Hematopoietic multipotent progenitor cell treated with erythropoietin and hydrocortisone succinate and interleukin-3 and kit ligand, for 15 days (in vitro differentiated cells): ENCODE data around the gene GSS.

Experiments
- DNase-seq: peaks from one replicate; pipeline ENCODE4 v3.0.0-alpha.2; 2015; ENCODE audit warnings: low spot score

Gene GSS

DNA sequence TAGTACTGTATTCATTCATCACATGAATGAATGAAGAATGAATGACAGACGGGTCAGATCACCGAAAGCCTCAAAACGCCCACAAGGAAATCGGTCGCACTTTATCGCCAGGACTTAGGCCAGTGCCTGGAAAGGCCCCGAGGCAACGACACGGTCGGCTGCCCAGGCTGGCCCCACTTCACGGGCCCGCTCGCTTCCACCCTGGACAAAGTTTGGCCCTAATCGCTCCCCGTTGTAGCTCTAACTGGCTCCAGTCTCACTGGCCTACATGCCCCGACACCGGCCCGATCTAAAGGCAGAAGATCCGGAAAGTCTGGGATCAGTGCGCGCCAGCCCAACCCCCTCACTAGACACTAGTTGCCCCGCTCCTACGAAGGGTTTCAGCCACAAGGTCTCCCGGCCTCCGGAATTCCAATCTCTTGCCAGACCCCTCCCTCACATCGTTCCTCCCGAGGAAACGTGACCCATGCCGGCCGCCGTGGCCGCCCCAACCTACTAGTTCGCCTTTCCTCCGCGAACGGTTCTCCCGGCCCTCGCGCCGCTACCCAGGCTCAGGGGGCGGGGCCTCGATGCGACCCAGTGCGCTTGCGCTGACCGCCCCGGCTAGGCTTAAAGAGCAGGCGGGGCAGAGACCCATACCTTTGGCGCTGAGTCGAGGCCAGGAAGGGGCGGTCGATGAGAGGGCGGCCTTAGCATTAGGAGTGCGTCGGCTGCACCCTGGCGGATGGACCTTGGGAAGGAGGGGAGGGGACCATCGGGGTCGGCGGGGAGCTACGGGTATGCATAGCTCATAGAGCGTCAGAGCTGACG is at the start of gene GSS, which contains the start of gene MYH7B:
Gene GSS, minus strand, starts transcription at position 576 of the 810 bp plus-strand sequence. CDS start 3,954 bp downstream, outside the sequence.
Gene MYH7B, plus strand, starts transcription at position 638 of the 810 bp plus-strand sequence. CDS start 22,138 bp downstream, outside the sequence.
- DNase-seq, result peak; percentile 92

DNA sequence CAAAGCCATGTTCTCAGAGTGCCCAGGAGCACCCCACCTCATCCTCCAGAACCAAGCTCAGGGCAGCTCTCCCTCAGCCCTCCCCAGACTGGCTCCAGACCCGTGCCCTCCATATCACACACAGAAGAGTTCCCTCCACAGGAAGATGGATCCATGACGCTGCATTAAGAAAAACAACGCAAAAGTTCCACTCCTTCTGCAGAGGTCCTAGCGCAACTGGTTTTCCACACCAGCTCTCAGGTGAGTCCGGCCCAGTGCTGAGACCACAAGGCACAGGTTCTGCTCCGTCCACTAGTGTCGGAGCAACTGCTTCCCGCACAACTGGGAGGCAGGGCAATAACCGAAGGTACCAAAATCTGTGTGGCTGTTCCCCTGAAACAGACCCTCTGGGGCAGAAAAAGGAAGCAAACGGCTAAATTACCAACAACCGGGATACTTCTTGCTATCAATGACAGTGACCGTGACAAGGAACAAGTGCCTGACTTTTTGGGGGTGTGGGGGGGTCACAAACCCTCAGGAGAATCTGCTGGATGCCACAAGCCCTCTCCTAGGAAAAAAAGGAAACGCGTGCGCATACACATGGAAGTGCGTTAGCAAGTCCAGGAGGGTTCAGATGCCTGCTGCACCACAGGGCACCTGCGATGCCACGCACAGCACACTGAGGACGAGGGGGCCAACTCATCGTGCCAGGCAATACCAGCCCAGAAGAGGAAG is 49.3 kb upstream of the GSS start:
- no peak for DNase-seq

DNA sequence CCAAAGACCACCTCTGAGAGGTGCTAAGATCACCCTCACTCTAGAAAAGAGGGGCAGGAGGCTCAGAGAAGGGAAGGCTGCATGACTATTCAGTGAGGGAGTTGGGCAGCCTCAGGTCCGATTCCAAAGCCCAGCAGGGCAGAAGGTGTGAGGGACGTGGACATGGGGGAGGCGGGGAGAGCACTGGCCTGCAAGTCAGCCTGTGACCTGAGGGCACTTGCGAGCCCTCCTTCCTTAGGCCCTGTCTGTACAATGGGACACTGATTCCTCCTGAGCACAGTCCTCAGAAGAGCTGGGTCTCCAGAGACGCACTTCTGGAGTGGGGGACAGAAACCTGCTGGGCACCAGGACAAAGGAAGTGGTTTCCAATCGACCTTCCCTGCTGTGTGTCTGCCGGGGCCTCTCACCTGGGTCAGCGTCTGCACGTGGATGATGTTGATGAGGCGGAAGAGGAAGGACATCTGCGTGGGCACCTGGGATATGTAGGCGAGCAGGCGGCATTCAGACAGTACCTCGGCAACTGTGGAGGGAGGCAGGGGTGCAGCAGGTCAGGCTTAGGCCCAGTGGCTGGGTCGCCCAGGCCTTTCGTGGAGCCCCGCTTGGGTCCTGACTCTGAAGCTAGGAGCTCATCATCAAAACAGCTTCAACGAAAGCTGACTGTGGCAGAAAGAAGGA is 48.6 kb upstream of the GSS start:
- DNase-seq, result no peak

DNA sequence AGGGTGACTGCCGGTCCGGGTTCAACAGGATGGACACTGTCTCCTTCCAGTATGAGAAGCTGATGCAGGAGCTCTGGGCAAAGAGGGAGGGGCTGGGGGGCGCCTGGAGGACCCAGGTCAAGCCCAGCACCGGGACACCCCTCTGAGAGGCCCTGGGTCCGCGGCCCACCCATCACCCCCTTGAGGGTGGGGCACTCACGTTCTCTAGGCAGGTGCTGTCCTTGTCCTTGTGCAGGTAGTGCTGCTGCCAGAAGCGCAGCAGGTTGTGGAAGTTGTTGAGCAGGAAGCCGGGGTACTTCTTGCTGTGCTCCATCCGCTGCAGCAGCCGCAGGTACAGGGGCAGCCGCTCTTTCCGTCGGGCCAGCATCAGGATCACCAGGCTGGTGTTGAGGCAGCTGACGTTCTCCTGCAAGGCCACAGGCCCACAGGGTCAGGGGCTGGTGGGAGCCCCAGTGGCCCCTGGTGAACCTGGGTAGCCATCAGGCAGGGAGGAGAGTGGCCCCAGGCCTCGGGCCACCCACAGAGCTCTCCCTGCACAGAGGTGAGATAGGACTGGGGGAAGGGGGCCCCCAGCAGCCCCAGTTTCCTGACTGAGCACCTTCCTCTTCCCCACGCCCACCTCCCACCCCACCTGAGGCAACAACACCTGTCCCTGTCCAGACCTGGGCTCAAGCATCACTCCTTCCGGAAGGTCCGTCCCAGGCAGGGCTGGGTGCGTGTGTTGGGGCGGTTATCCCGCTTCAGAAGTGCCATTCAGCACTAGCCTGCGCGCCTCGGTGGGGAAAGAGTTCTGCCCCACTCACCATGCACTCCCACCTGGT is 47.8 kb upstream of the GSS start:
- DNase-seq, result no peak

DNA sequence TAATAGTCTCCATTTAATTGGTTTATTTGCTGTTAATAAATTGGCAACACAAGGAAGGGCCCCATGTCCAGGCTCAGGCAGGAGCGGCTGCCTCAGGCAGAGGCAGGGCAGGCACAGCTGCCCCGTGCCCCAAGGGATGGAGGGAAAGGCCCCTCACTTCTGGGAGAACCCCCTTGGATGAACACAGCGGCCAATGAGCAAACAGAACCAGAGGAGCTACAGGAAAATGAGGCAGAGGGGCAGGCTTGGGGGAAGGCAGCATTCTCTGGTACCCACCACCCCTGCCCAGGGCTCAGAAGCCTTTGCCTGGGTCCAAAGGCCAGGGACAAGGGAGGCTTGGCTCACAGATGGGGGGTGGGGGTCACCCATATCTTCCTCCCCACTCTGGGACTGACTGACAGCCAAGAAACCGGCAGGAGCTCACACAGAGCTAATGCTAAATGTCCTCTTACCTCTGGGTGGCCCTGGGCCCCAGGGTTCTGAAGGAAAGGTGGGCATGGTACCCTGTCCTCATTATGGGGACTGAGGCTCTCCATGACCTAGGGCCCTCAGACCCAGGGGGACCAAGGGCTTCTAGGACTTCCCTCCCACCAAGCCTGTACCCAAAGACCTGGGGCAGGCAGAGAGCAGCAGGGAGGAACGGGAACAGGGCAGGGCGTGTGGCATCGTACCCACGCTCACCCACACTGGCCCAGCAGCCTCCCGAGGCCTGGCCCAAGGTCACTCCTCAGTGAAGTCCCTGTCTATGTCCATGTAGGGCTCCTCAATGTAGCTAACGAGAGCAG is 47.0 kb upstream of the GSS start:
- DNase-seq, result no peak

DNA sequence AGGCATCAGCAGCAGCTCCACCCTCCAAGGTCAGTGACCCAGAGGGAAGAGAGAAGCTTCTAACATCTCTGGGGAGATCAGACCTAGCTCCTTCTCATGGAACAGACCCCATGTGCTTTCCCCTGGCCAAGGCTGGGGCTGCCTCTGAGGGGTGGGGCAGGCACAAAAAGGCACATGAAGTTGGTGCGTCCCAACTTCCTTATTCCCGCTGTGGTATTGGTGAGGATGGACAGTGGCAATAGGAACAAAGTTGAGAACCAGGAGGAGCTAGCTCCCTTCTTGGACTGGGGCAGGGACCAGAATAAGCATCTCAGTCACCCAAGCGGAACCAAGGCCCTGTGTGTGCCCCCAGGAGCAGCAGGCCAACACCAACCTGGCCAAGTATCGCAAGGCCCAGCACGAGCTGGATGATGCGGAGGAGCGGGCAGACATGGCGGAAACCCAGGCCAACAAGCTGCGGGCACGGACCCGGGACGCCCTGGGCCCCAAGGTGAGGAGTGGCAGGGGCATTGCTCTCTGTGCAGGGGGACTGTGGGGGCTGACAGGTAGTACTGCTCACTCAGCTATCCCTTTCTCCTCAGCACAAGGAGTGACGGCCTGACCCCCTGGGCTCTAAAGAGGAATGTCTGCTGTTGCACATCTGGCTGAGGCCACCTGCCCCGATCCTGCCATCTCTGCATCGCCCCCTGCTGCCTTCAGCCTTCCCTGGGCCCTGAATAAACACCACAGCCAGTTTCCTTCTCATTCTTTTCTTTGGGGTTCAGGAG is 46.2 kb upstream of the GSS start:
- DNase-seq, result peak; percentile 15

DNA sequence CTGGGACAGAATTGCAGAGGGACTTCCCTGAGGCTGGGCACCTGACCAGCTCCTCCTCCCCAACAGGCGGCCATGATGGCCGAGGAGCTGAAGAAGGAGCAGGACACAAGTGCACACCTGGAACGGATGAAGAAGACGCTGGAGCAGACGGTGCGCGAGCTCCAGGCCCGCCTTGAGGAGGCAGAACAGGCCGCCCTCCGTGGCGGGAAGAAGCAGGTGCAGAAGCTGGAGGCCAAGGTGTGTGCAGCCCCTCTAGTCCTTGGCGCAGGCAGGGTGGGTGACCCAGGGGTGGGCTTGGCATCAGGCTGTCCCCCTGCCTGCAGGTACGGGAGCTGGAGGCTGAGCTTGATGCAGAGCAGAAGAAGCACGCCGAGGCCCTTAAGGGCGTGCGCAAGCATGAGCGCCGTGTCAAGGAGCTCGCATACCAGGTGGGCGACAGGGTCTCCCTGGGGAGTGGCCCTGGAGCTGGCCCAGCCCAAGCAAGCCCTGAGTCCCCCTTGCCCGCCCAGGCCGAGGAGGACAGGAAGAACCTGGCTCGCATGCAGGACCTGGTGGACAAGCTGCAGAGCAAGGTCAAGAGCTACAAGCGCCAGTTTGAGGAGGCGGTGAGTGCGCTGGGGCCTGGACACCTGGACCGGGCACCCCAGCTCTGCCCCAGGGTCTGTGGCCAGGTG is 45.5 kb upstream of the GSS start:
- no peak for DNase-seq

DNA sequence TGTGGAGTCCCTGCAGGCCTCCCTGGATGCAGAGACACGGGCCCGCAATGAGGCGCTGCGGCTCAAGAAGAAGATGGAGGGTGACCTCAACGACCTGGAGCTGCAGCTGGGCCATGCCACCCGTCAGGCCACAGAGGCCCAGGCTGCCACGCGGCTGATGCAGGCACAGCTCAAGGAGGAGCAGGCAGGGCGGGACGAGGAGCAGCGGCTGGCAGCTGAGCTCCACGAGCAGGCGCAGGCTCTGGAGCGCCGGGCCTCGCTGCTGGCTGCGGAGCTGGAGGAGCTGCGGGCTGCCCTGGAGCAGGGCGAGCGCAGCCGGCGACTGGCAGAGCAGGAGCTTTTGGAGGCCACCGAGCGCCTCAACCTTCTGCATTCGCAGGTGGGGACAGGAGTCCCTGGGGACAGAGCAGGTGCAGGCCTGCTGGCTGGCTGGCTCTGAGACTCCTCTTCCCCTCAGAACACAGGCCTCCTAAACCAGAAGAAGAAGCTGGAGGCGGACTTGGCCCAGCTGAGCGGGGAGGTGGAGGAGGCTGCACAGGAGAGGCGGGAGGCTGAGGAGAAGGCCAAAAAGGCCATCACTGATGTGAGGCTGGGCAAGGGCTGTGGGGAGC is 44.8 kb upstream of the GSS start:
- DNase-seq, result no peak

DNA sequence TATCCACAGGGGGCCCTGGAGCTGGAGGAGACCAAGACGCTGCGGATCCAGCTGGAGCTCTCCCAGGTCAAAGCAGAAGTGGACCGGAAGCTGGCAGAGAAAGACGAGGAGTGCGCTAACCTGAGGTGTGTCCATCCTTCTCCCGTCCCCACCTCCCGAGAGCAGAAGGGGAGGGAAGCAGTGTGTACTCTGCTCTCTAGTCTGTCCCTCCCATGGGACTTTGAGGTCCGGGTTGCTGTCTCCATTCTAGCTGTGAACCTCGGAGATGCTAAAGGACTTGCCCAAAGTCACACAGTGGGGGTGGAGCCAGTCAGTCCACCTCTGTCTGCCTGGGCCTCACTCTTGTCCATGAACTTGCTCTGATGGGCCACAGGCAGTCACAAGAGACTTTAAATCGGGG is 44.2 kb upstream of the GSS start:
- DNase-seq, result no peak

DNA sequence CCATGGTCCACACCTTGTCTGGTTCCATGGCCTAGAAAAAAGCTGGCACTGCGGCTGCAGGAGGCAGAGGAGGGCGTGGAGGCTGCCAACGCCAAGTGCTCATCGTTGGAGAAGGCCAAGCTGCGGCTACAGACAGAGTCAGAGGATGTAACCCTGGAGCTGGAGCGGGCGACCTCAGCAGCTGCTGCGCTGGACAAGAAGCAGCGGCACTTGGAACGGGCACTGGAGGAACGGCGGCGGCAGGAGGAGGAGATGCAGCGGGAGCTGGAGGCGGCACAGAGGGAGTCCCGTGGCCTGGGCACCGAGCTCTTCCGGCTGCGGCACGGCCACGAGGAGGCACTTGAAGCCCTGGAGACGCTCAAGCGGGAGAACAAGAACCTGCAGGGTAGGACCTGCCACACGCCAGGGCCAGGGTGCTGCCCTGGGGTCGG is 43.4 kb upstream of the GSS start:
- no peak for DNase-seq

DNA sequence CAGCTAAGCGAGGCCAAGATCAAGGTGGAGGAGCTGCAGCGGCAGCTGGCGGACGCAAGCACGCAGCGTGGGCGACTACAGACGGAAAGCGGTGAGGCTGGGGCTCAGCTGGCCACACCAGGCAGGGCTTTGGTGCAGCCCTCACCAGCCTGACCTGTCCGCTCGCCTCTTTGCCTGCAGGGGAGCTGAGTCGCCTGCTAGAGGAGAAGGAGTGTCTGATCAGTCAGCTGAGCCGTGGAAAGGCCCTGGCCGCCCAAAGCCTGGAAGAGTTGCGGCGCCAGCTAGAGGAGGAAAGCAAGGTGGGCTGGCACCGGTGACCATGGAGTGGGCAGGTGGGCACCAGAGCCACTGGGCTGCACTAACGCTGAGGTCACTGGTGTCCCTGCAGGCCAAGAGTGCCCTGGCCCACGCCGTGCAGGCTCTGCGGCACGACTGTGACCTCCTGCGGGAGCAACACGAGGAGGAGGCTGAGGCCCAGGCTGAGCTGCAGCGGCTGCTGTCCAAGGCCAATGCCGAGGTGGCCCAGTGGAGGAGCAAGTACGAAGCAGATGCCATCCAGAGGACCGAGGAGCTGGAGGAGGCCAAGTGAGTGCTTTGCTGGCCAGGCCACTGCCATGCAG is 42.8 kb upstream of the GSS start:
- DNase-seq, result no peak

DNA sequence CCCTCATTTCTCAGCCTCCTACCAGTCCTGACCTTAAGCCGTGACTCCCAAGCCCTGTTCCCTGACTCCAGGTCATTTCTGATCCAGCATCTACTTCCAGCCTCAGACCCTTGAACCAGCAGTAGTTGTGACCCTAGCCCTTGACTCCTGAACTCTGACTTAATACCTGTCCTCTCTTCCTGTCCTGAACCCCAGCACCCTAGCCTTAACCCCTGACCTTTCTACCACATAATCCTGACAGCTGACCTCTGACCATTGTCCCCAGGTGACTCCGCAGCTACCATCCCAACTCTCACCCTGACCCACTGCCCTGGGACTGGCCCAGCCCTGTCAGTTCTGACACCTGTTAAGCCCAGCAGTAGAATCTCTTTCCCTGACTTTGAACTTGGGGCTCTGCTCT is 42.2 kb upstream of the GSS start:
- DNase-seq, result no peak

DNA sequence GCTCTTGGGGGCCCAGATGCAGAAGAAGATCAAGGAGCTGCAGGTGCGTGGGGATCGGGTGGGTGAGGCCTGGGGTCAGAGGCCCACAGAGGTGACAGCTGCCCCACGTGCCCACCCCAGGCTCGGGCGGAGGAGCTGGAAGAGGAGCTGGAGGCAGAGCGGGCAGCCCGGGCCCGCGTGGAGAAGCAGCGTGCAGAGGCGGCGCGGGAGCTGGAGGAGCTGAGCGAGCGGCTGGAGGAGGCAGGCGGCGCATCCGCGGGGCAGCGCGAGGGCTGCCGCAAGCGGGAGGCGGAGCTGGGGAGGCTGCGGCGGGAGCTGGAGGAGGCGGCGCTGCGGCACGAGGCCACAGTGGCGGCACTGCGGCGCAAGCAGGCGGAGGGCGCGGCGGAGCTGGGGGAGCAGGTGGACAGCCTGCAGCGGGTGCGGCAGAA is 41.5 kb upstream of the GSS start:
- DNase-seq, result no peak

DNA sequence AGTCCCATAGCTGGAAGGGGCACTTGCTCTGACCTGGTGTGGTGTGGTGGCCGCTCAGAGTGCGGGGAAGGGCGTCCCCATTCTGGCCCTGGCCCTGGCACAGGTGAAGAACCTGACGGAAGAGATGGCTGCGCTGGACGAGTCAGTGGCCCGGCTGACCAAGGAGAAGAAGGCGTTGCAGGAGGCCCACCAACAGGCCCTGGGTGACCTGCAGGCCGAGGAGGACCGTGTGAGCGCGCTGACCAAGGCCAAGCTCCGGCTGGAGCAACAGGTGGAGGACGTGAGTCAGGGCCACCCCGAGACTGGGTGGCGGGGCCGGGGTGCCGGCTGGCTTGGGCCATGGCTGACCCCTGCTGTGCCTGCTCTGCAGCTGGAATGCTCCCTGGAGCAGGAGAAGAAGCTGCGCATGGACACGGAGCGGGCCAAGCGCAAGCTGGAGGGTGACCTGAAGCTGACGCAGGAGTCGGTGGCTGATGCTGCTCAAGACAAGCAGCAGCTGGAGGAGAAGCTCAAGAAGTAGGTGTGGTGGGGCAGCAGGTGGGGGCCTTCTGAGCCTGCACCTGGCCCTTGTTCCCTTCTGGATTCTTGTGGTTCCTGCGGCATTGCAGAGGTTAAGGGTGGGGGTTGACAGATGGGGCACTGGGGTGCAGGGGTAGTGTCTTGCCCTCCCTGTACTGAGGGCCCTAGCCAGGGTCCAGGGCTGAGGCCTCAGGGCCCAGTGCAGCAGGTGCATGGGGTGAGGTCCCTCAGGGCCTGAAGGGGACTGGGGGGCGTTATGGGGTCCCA is 40.8 kb upstream of the GSS start:
- no peak for DNase-seq

DNA sequence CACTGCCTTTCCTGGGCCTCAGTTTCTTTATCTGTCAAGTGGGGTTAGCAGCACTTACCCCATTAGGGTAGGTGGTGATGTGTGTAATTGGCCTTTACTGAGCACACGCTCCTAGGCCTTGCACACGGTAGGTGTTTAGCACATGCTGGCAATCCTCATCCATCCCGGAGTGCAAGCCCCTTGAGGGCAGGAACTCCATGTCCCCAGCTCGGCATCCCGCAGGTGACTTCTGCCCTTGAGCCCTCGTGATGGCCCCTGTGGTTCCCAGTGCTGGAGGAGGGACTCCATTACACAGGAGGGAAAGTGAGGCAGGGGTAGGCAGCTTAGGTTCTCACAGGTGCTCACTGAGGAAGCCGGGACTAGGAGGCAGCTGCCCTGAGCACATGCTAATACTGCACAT is 40.1 kb upstream of the GSS start:
- no peak for DNase-seq

DNA sequence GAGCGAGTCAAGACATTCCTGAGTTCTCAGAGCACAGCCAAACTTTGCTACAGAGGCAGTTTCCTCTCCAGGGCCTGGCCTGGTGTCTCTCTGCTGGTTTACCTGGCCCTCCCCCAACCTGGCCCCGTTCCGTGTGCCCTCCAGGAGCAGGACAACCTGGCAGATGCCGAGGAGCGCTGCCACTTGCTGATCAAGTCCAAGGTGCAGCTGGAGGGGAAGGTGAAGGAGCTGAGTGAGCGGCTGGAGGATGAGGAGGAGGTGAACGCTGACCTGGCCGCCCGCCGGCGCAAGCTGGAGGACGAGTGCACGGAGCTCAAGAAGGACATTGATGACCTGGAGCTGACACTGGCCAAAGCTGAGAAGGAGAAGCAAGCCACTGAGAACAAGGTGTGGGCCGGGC is 39.6 kb upstream of the GSS start:
- DNase-seq, result no peak

DNA sequence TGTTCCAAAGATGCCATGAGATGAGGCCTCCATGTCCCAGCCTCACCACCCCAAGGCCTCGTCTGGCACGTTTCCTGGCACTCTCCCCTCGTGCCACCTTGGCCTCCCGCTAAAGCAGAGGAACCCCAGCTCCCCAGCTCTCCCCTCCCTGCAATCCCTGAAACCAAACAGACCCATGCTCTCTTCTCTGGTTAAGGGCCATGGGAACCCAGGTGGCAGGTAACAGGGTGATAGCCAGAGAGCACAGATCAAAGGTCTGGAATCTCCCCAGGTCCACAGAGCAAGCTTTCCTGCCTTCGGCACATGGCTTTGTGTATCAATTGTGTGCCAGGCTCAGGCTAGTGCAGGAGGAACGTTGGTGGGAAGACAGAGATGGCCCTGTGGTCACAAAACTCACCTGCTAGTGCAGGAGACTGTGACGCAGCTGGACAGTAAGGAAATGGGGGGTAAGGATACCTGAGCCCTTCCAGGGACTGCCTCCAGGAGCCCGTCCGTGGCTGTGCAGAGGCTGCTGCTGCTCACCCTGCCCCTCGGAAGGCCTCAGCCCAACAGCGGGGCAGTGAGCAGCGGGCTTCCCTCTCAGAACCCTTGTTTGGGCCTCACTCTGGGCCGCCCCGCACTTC is 39.0 kb upstream of the GSS start:
- DNase-seq, result no peak
